Measurements from ENCODE around the gene HSPA1L.

GRCh38 chr6:31844507-31844906, 29.4 kb upstream of the HSPA1L start:
- TF ChIP-seq CTCF (conservative IDR thresholded peaks at IDR 0.05) = no peak
- TF ChIP-seq ZFX (IDR thresholded peaks at IDR 0.05) = no peak
